ENCODE measurements around the gene USP47.

USP47 gene

DNA sequence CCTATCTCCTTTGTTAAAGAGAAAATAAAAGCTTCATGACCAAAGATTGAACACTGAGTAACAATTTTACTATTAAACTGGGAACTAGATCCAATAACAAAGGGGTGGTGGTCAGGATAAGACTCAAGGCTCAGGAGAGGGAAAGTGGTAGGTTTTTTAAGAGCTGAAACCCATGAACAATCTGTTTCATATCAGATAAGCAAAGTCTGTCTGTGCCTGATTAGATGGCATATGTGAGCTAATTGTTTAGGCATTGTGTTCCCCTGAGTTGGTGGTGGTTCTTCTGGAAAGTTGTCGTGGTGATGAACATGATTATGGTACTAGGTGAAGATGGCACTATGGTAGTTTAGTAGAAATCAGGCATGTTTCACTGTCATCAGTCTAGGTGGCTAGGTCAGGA lies 24.4 kb downstream of the USP47 start:
- no peak for DNase-seq

DNA sequence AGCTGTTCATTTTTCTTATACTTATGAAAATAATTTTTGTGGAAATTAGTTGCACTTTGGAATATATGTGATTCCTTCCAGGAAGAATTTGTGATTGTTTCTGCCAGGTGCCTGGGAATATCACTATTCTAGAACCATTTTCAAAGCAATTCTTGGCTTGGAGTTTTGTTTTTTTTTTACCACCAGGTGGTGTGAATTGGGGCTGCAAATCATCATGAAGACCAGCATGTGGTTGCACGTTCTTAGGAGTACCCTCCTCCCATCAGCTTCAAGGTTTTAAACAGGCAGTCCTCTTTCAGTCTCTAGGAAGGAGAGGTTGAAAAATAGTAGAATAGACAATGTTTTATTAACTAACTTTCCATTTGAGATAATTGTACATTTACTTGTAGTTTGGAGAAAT lies 25.9 kb downstream of the USP47 start:
- DNase-seq = no peak

- no peak for DNase-seq
Observed at GRCh38 chr11:11871991-11872401, 30.2 kb downstream of the USP47 start.

- no peak for DNase-seq
Observed at GRCh38 chr11:11876458-11876857, 34.7 kb downstream of the USP47 start.

GRCh38 chr11:11880179-11880578 lies 38.4 kb downstream of the USP47 start:
- no peak for DNase-seq

DNA sequence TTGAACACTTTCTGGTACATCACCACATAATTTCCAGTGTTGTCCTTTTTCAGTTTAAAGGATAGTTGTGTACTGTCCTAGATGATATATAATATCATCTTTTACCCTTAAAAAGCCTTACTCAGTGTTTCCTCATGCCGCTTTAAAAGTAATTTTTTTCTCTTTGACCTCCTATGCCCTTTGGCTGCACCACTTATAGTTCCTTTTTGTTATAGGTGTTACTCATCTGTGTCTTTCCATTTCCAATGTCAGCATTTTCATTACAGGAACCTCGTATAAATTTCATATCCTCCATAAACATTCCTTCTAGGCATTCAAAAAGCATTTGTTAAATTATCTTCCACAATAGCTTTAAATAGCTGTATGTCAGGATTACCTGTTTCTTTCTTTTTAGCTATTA lies 40.8 kb downstream of the USP47 start:
- DNase-seq = no peak

DNA sequence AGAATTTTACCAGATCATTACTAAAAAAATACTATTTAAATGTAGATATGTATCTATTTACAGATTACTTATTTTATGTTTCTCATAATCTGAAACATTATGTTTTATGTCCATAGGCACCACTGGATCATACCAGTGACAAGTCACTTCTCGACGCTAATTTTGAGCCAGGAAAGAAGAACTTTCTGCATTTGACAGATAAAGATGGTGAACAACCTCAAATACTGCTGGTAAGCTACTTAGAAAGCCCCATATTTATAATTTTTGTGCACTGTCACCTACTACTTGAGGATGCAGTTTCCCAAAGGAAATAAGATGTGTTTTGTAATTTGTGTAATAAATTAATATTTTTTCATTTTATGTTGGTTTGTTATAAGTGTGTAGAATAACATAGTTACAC lies 42.6 kb downstream of the USP47 start:
- no peak for DNase-seq

DNA sequence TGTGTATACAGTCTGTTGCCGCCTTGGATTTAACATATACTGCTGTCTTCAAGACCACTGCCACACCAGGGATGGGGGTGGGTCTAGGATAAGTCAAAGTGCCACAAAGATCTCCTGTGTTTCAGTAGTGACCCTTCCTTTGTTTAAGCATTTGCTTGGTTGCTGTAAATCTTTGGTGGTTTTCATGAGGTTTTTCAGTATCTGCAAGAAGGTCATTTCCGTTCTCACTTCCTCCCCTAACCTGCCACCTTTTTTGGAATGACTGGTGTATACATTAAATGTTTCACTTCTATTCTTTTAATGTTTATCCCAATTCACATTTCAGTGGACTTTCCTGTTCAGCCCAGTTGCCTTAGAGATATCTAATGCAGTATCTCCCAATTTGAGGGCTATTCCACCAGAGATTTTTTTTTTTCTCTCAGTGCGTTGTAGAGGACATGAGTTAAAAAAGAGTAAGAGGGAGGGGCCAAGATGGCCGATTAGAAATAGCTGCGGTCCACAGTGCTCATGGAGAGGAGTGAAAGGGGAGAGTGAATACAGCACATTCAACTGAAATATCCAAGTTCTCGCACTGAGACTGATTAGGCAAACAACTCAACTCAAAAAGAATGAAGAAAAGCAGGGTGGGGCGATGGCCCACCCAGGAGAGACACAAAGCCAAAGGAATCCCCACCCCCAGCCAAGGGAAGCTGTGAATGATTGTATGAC lies 43.2 kb downstream of the USP47 start:
- DNase-seq = no peak

DNA sequence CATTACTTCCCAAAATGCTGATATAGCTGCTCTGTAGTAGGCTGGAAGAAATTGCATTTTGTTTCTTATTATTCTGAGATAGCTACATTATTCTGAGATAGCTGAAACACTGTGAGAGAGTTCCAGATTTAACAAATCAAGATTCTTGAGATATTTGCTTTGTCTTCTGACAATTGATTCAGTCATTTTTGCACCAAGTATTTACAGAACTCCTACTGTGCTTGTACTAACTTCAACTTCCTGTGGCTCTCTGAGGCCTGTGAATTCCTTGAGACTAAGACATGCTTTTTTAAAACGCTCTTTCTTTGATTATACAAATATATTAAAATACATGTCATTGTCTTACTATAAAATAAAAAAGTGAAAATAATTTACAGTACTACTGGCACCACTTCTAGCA lies 52.7 kb downstream of the USP47 start:
- DNase-seq = no peak

DNA sequence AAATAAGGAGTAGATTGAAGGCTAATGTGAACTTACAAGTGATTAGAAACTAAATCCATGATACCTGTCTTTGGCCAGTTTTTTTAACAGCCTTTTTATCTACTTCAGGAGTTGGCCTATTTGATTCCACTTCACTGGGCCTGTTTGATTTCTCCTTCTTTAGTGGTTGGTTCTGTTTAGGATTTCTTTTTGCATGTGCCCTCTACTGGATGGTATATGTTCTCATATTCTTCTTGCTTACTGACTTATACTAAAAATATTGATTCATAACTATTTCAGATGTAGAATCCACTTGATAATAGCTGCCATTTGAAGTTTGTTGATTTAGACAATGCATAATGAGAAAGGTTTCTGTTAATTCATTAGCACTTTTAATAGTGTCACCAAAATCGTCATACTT lies 53.9 kb downstream of the USP47 start:
- DNase-seq = no peak

DNA sequence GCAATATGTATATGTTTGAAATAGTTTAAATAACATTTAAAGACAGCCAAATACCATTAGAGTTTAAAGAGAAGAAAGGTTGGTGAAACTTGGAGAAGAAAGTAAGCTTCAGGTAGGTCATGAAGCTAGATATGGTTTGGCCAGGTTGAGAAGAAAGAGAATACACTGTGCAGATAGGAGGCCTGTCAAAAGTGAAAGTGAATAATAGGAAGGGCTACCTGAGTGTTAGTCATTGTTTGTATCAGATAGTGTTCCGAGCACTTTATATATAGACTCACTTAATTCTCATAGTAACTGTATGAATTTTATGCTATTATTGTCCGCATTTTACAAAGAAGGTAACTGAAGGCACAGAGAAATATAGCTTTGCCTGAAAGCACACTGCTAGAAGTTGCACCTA lies 56.9 kb downstream of the USP47 start:
- DNase-seq = no peak

DNA sequence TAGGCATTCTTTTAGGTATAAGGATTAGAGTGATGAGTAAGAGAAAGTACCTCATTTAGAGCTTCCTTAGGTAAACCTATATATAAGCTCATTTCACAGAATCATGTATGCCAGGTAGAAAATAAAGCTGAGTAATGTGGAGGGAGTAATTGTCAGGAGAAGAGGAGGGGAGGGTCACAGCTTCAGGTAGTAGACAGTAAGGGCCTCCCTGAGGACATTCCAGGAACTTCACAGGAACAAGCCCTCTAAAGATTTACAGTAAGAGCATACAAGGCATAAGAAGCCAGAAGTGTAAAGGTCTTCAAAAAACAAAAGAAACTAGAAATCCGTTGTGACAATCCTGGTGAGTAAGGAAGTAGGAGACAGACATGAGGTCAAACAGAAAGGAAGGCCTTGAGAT lies 57.6 kb downstream of the USP47 start:
- no peak for DNase-seq

DNA sequence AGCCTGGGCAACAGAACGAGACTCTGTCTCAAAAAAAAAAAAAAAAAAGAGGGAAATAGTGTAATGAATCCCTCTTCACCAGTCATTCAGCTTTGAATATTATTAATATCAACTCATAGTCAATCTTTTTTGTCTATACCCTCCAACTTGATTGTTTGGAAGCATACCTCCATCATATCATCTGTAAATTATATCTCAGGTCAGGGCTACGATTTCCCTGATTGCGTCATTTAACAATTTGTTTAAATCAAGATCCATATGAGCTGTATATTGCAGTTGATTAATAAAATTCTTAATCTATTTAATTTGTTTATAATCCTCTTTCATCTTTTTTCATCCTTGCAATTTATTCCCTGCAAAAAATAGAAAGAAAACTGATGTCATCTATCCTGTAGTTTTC lies 60.2 kb downstream of the USP47 start:
- DNase-seq = no peak

- DNase-seq = no peak
Observed at GRCh38 chr11:11909727-11910126, 68.0 kb downstream of the USP47 start.

DNA sequence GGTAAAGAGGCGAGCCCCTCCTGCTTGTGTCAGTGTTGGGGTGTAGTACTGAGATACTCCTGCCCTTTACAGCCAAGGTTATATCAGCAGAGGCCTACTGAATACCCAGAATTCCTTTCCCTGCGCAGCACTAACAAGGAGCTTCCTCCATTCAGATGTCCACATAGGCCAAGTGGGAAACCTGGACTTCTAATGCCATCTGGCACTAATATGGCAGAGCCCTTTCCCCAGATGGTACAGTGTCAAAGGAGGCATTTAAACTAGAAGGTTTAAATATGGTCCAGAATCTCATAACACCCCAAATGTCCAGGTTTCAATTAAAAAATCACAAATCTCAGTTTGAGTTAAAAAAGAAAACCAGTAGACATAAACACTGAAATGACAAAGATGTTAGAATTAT lies 68.8 kb downstream of the USP47 start:
- no peak for DNase-seq

DNA sequence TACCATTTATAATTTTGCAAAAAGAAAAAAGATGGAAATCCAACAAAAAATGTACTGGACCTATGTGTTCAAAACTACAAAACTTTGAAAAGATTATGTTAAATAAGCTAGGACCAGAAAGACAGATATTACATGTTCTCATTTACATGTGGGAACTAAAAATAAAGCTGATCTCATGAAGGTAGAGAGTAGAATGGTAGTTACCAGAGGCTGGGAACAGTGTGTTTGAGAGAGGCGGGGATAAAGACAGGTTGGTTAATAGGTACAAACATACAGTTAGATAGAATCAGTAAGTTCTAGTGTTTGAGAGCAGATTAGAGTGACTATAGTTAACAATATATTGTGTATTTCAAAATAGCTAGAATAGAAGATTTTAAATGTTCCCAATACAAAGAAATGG lies 71.6 kb downstream of the USP47 start:
- DNase-seq = no peak

GRCh38 chr11:11915625-11916024 lies 73.9 kb downstream of the USP47 start:
- DNase-seq = no peak

DNA sequence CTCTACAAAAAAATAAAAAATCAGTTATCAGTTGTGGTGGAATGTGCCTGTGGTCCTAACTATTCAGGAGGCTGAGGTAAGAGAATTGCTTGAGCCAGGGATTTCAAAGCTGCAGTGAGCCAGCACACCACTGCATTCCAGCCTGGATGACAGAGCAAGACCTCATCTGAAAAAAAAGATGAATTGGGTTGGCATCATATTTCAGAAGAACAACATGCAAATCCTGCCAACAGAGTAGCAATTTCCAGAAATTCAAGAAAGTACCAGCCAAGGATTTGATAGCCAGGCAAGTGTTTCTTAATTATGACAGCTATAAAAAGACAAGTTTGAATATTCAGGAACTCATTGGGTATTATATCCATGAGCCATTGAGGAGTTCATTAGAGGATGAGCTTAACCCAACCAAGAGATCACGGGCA lies 75.2 kb downstream of the USP47 start:
- DNase-seq = no peak

DNA sequence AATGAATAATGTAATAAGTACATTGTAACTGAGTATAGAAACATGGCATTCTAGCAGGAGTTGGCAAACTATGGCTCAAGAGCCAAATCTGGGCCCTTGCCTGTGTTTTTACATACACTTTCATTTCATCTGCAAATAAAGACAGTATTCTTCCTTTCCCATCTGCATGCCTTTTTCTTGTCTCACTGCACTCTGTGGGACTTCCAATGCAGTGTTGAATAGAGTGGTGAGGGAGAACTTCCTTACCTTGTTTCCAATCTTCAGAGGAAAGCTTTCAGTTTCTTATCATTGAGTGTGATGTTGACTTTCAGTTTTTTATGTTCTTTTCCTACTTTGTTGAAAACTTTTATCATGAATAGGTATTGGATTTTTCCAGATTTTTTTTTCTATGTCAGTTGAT lies 82.1 kb downstream of the USP47 start:
- no peak for DNase-seq

DNA sequence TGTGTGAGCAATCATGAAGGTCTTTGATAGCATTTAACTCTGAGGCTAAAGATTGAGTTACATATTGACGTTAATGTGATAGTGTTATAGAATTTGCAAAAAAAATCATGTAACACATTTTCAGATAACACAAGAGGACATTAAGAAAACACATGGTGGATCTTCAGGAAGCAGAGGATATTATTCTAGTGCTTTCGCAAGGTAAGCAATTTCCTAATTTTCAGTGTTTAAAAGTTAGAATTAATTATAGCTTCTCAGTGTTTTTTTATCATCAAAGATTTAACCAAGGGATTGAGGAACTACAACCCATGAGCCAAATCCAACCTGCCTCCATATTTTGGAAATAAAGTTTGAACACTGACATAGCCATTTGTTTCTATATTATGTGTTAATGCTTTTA lies 88.1 kb downstream of the USP47 start:
- no peak for DNase-seq

GRCh38 chr11:11931461-11932055 lies 89.8 kb downstream of the USP47 start:
- no peak for DNase-seq

GRCh38 chr11:11935536-11935935 lies 93.8 kb downstream of the USP47 start:
- DNase-seq = no peak

GRCh38 chr11:11937433-11937832 lies 95.7 kb downstream of the USP47 start:
- no peak for DNase-seq

DNA sequence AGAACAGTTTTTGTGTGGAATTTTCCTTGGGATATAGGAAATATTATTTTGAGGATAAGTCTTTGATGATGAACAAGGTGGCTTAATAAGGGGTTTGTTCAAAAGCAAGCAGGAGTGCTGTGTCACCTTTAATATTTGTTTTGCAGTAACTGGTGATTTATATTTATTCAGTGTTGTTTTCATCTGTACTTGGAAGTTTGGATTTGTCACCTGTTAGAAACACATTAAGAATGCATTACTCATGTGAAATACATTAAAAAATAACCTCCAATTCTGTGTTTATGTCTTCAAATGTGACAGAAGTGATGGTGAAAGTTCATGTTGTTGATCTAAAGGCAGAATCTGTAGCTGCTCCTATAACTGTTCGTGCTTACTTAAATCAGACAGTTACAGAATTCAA lies 96.2 kb downstream of the USP47 start:
- DNase-seq = no peak

DNA sequence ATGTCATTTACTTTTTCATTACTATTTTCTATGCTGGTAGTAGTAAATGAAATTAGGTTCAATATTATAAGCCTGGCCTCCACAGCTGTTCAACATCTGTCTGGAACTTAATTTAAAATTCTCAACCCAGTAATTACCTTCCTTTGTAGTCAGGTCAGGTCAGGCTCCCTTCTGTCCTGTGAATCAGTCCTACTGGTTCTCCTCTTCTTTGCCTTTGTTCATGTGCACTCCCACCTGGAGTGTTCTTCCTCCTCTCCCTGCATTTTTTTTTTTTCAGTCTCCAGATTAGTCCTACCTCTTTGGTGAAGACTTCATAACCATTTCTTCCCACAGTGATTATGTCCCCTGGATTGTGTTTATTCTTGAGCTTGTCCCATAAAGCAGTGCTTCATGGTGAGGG lies 98.8 kb downstream of the USP47 start:
- no peak for DNase-seq

Data from right forelimb (tissue), 1 donor.